GM19025 (cell line): ENCODE measurements around the gene UTP4.

Source experiments
- ATAC-seq: cut with Tn5 transposase; IDR thresholded peaks from one replicate; pipeline ENCODE4 v1.9.1; 2021; ENCODE audit warnings: mild to moderate bottlenecking, low read depth, moderate library complexity; ENCODE audit not compliant: unreplicated experiment

UTP4 gene

DNA sequence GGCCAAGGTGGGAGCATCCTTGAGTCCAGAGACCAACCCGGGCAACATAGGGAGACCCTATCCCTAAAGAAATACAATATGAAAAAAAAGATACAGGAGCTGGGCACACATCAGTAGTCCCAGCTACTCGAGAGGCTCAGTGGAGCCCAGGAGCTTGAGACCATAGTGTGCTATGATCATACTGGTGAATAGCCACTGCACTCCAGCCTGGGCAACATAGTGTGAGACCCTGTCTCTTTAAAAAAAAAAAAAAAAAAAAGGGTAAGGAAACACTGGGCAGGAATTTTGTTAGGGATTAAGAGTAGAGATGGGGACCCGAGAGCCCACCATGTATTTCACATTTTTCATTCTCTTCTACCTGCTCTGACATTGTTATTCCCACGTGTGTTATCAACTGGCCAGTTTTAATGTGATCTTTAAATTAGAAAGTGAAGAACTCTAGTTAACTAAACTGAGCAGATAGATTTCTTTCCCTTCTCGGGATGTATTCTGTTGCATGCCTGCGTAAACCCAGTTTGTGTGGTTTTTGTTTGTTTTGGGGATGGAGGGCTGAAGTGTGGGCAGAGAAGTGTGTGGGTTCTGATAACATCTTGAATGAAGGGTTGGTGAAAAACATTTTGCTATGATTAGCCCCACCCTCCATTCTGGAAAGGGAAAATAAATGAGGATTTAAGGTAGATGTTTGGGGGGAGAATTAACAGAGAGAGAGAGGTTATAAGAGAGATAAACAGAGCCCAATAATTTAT lies 37.3 kb downstream of the UTP4 start:
- ATAC-seq, result no peak

DNA sequence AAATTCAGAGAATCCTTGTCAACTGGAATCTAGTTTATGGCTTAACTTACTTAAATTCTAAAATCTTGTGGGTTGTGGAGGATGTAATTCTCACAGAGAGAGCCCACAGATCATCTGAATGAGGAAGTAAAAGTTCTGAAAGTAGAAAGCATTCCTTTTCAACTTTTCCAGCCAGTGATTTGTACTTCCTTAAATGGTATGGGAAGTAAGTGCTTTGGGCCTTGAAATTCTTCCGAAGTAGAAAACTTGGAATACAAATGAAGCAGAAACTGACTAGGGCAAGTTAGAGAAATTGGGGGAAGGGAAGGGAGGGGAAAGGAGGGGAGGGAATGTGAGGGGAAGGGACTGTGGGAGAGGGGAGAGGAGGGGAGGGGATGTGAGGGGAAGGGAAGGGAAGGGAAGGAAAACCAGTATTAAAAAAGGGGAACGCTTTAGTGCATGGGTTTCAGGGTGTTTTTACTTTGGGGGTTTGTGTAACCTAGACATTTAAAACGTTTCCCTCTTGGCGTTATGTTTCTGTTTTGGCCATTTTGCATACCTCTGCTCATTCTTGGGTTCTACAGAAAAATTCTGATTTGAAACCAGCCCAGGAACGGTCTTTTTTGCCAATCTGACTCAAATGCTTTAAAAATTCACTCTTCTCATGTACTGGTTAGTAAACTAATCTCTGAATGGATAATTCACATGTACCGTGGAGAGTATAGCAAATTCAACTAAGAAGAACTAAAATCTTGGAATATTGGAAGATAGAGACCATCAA lies 39.1 kb downstream of the UTP4 start:
- ATAC-seq, result no peak

DNA sequence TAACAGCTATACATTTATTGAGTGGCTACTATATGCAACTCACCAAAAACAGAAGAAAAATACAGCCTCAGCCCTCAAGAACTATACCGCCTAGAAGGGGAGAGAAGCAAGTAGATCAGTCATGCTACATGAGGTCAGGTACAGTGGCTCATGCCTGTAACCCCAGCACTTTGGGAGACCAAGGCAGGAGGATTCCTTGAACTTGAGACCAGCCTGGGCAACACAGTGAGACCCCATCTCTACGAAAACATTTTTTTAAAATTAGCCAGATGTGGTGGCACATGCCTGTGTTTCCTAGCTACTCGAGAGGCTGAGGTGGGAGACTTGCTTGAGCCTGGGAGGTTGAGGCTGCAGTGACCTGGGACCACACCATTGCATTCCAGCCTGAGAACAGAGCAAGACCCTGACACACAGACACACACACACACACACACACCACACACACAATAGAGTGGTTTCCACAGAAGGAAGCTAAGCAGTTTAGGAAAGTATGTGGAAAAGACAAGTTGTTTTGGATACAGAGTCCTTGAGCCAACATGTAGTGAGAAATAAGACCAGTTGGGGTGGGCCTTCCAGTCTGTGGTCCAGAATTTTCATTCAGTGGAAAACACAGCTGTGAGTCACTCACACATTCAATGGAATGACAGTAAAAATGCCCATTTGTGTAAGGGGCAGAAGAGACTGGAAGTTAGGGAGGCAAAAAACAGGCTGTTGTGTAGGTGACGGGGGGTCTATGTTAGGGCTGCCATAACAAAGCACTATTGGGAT lies 43.8 kb downstream of the UTP4 start:
- ATAC-seq, result no peak

GRCh38 chr16:69179328-69180010 lies 47.0 kb downstream of the UTP4 start:
- ATAC-seq, result no peak

DNA sequence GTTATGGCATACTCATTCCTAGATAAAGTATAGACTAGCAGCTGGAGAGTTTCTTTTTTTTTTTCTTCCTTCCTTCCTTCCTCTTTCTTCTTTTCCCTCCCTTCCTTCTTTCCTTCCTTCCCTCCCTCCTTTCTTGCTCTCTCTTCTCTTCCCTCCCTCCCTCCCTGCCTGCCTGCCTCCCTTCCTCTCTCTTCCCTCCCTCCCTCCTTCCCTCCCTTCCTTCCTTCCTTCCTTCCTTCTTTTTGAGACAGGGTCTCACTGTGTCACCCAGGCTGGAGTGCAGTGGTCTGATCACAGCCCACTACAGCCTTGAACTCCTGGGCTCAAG lies 47.5 kb downstream of the UTP4 start:
- ATAC-seq, result no peak

DNA sequence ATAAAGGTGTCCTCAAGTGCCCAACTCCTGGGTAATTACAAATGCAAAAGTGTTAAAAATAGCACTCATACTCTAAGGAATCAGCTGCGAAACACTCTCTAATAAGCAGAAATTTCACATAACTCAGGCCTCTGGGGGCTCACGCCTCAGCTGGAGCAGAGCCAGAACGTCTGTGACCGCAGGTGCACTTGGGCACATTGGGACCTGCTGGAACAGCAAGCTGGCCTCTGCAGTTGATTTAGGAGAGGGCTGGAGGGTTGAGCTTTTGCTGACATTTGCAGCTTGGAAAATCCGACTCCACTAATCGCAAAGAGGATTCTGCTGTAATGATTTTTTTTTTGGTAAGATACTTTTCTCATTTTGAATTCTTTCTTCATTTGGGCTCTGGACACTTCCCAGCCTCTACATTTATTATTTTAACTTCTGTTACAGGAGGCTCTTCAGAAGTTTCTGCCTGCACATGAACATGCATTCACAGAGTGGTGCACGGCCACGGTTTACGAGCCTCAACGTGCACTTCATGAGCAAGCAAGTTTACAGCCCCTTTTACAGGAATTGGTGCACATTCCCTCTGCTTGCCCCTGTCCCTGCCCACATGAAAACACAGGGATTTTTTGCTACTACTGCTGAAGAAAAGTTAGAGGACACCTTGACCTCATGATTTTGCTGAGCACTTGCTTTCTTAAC lies 50.4 kb downstream of the UTP4 start:
- ATAC-seq, result no peak

GRCh38 chr16:69186642-69187445 lies 54.4 kb downstream of the UTP4 start, which contains the start of gene SNTB2:
TSS of gene SNTB2 (plus strand) at chr16:69187164. CDS start at chr16:69187167, 3 bp downstream.
- ATAC-seq, result peak; percentile 71

DNA sequence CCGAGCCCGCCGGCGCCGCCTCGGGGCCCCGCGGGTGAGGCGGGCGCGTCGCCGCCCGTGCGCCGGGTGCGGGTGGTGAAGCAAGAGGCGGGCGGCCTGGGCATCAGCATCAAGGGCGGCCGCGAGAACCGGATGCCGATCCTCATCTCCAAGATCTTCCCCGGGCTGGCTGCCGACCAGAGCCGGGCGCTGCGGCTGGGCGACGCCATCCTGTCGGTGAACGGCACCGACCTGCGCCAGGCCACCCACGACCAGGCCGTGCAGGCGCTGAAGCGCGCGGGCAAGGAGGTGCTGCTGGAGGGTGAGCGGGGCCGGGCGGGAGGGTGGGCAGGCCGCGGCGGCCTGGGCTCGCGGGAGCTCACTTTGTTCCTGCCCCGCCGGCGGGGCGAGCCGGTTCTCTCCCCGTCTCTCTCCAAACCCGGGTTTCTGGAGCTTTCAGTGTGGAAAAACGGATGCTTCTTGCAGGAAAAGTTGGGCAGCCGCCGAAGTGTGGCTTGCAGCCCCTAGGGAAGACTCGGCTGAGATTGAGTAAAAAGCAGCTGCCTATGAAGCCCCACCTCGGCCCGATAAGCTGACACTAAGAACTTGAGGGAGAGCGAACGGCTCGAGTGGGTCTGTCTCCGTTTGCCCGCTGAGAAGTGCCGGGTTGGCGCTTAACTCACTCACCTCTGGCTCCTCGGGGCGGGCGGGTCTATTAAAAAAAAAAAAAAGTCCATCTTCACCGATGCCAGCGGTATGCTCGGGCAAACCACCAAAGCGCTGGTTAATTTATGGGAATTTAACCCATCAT lies 55.2 kb downstream of the UTP4 start:
- peak; percentile 31 for ATAC-seq

- ATAC-seq, result no peak
Measured at GRCh38 chr16:69188236-69188549, 55.7 kb downstream of the UTP4 start.

GRCh38 chr16:69188716-69189115 lies 56.3 kb downstream of the UTP4 start:
- ATAC-seq, result no peak

DNA sequence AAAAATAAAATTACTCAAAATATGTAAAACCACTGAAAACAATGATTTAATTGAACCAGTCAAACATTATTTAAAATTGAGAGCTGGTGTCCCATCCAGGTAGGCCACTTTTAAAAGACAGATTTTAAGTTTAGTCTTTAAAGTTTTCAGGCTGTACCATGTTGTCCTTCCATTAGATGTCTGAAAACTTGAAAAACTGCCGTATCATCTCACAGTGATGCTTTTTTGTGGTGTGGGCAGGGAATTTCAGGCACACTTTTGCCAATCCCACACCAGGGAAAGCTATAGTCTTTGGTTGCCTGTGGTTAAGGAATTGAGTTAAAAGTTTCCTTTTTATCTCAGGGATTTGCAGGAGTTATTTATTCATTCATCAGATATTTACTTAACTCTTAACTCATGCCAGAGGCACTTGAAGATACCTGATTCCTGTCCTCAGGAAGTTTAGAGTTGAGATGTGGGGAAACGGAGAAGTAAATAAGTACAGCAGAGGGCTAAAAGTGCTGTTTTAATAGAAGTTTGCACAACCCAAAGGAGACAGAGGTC lies 57.7 kb downstream of the UTP4 start:
- ATAC-seq, result no peak

- ATAC-seq, result no peak
Measured at GRCh38 chr16:69190598-69190997, 58.1 kb downstream of the UTP4 start.

- ATAC-seq, result no peak
Measured at GRCh38 chr16:69191136-69191535, 58.7 kb downstream of the UTP4 start.

DNA sequence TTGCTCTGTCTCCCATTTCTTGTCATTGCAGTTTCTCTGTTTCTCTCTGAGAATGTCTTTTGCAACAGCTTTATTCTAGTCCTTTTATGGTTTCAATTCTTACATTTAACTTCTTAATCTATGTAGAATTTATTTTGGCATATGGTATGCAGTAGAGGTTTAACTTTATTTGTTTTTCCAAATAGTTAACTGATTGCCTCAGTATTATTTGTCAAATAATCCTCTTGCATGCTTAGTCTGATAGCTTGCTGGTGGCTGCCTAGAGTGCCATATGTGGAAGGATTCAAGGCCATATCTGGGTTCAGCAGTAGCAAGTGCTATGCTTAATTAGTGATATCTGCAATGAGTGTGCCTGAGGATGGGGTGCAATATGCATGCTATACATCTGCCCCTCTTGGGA lies 61.4 kb downstream of the UTP4 start:
- ATAC-seq, result no peak

DNA sequence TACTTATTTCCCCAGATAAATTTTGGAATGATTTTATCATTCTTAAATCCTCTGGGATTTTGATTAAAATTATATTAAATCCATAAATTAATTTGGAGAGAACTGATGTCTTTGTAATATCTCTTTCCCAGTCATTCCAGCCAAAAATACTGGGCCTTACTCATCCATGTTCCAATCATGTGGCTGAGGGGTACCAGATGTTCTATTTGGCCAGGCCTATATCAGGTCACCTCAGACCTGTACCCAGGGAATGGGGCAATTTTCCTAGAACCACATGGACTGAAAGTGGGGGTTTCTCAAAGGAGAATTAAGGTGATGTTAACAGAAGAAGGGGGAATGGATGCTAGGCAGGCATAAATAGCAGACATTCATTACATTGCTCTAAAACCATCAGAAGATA lies 62.0 kb downstream of the UTP4 start:
- ATAC-seq, result no peak

GRCh38 chr16:69195369-69196029 lies 63.0 kb downstream of the UTP4 start:
- ATAC-seq, result no peak

- ATAC-seq, result no peak
Measured at GRCh38 chr16:69197573-69197972, 65.1 kb downstream of the UTP4 start.

DNA sequence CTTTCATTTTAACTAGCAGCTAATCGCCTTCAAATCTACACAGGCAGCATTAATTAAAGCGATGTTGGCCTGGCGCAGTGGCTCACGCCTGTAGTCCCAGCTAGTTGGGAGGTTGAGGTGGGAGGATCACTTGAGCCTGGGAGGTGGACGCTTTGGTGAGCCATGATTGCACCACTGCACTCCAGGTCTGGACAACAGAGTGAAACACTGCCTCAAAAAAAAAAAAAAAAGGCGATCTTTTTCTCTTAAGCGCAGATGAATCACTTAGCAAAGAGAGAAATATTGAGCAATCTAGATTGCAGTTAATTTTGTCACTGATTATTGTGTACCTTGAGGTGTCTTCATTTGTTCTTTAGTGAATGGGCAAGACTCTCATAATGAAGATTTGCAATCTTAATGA lies 66.9 kb downstream of the UTP4 start:
- no peak for ATAC-seq
